GM23248 (cell line): ENCODE data around the gene PAPLN. TPM values are rescaled to one million over a fixed set of nuclear protein-coding genes. Genes with fewer than 3 reads are reported as not detected.
A peak's percentile ranks its signal among the peaks of the same experiment; 100 is the strongest.

Experiments used
- DNase-seq: peaks from one replicate; pipeline ENCODE4 v3.0.0-alpha.2; 2015
- H2AFZ ChIP-seq: fragments of 200-600 bp; sonication (generic); 2 replicates; pipeline ENCODE4 v1.6.1; 2016; ENCODE audit warnings: antibody characterized with exemption
- H3F3A ChIP-seq: fragments of 200-600 bp; sonication (generic); 2 replicates; pipeline ENCODE4 v1.6.1; 2016; ENCODE audit warnings: mild to moderate bottlenecking, antibody characterized with exemption, mixed run types; ENCODE audit not compliant: insufficient read depth
- H3K27ac ChIP-seq: fragments of 200-600 bp; sonication (generic); 2 replicates; pipeline ENCODE4 v1.5.1; 2016; ENCODE audit warnings: mild to moderate bottlenecking
- H3K27me3 ChIP-seq: fragments of 200-600 bp; sonication (generic); replicated peaks from 2 replicates; pipeline ENCODE4 v1.6.1; 2016; ENCODE audit warnings: mild to moderate bottlenecking; ENCODE audit not compliant: insufficient read depth
- H3K36me3 ChIP-seq: fragments of 200-600 bp; sonication (generic); 2 replicates; pipeline ENCODE4 v1.6.1; 2016; ENCODE audit warnings: low read depth, mild to moderate bottlenecking
- H3K4me1 ChIP-seq: fragments of 200-600 bp; sonication (generic); 2 replicates; pipeline ENCODE4 v1.6.1; 2016; ENCODE audit warnings: mild to moderate bottlenecking; ENCODE audit not compliant: insufficient read depth
- H3K4me2 ChIP-seq: fragments of 200-600 bp; sonication (generic); one replicate; pipeline ENCODE4 v1.6.1; 2016; ENCODE audit warnings: mild to moderate bottlenecking; ENCODE audit not compliant: unreplicated experiment
- H3K4me3 ChIP-seq: fragments of 200-600 bp; sonication (generic); 2 replicates; pipeline ENCODE4 v1.5.1; 2016; ENCODE audit warnings: mild to moderate bottlenecking
- H3K79me2 ChIP-seq: fragments of 200-600 bp; sonication (generic); 2 replicates; pipeline ENCODE4 v1.6.1; 2016; ENCODE audit warnings: mild to moderate bottlenecking; ENCODE audit not compliant: insufficient read depth
- H3K9ac ChIP-seq: fragments of 200-600 bp; sonication (generic); 2 replicates; pipeline ENCODE4 v1.6.1; 2016; ENCODE audit warnings: mild to moderate bottlenecking
- H3K9me2 ChIP-seq: fragments of 200-600 bp; sonication (generic); 2 replicates; pipeline ENCODE4 v1.6.1; 2016; ENCODE audit warnings: mixed run types, mild to moderate bottlenecking, moderate library complexity; ENCODE audit not compliant: insufficient read depth
- H3K9me3 ChIP-seq: fragments of 200-600 bp; sonication (generic); one replicate; pipeline ENCODE4 v1.6.1; 2017; ENCODE audit warnings: low read depth
- H4K20me1 ChIP-seq: fragments of 200-600 bp; sonication (generic); 2 replicates; pipeline ENCODE4 v1.6.0; 2016; ENCODE audit not compliant: insufficient read depth
- EZH2 ChIP-seq: fragments of 200-600 bp; sonication (generic); IDR thresholded peaks from 2 replicates; pipeline ENCODE4 v1.6.1; 2018; ENCODE audit warnings: antibody characterized with exemption, mild to moderate bottlenecking; ENCODE audit not compliant: insufficient read depth, poor library complexity, severe bottlenecking
- EZH2phosphoT487 ChIP-seq: fragments of 200-600 bp; sonication (generic); IDR thresholded peaks from 2 replicates; pipeline ENCODE4 v1.6.1; 2018; ENCODE audit warnings: antibody characterized with exemption, moderate library complexity, mild to moderate bottlenecking, low read depth; ENCODE audit not compliant: insufficient read depth
- WGBS, 2 experiments: methylation state at CpG; one replicate each; pipeline ENCODE4 v1.1.6; 2015 to 2017; ENCODE audit warnings: low lambda C conversion rate in 2 of 2, low coverage in 1 of 2; ENCODE audit errors: missing lambda C conversion rate in 2 of 2; 5-methylcytosine and 5-hydroxymethylcytosine counted together
- in situ Hi-C: fragments of 300-500 bp; cut with MboI; formaldehyde crosslinking; loops from 2 replicates; pipeline ENCODE4 v1.15.0; 2020
- polyA plus RNA-seq: library from polyadenylated mRNA; unstranded; fragments of >200 nt; fragmentation: Nextera tagmentation; extraction: Ambion mirVana; gene quantifications from 2 replicates; pipeline ENCODE4 v1.2.1, GENCODE V29; 2016
- total RNA-seq: library from RNA; depleted of rRNA; stranded (reverse); fragments of >200 nt; shearing (Covaris generic); gene quantifications from 2 replicates; pipeline ENCODE4 v1.2.3, GENCODE V29; 2014; rRNA removed

Gene PAPLN, protein sequence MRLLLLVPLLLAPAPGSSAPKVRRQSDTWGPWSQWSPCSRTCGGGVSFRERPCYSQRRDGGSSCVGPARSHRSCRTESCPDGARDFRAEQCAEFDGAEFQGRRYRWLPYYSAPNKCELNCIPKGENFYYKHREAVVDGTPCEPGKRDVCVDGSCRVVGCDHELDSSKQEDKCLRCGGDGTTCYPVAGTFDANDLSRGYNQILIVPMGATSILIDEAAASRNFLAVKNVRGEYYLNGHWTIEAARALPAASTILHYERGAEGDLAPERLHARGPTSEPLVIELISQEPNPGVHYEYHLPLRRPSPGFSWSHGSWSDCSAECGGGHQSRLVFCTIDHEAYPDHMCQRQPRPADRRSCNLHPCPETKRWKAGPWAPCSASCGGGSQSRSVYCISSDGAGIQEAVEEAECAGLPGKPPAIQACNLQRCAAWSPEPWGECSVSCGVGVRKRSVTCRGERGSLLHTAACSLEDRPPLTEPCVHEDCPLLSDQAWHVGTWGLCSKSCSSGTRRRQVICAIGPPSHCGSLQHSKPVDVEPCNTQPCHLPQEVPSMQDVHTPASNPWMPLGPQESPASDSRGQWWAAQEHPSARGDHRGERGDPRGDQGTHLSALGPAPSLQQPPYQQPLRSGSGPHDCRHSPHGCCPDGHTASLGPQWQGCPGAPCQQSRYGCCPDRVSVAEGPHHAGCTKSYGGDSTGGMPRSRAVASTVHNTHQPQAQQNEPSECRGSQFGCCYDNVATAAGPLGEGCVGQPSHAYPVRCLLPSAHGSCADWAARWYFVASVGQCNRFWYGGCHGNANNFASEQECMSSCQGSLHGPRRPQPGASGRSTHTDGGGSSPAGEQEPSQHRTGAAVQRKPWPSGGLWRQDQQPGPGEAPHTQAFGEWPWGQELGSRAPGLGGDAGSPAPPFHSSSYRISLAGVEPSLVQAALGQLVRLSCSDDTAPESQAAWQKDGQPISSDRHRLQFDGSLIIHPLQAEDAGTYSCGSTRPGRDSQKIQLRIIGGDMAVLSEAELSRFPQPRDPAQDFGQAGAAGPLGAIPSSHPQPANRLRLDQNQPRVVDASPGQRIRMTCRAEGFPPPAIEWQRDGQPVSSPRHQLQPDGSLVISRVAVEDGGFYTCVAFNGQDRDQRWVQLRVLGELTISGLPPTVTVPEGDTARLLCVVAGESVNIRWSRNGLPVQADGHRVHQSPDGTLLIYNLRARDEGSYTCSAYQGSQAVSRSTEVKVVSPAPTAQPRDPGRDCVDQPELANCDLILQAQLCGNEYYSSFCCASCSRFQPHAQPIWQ
- 0.22 and 1.0 TPM in 2 replicates for total RNA-seq
- 0.51 and 0.98 TPM in 2 replicates for polyA plus RNA-seq

DNA sequence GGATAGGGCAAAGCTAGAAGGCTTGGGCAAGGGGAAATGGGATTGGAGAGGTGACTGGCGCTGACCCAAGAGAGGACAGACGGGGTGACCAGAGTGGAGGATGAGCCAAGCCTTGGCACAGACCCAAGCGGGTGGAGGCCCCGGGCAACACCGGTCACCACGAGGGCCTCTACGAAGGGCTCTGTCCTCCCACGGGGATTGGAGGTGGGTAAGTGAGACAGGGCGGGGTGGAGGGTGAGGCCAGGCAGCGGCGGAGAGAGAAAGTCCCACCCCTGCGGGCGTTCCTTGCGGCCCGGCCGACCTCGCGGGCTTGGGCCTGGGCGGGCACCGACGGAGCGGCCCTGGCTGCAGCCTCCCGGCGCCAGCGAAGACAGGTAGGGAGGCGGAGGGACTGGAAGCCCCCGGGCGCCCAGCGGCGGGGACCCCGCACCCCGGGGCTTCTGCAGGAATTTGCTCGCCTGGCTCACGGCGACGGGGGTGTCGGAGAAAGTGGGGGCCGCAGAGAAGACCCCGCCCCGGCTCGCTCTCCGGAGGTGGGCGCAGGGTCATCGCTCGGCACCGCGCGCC lies at the start of gene PAPLN:
Gene PAPLN (plus strand): TSS at position 288 of the 567 bp plus-strand sequence. CDS start 2,273 bp downstream, outside the sequence.
- Histone ChIP-seq H3K36me3 (no peaks in the 10 kb centered on the region), H3K4me3 (peak within 1 kb of the TSS; percentile 57), H3K9me3 (no peaks in the 10 kb centered on the region), H3K27ac (no peak within 1 kb of the TSS), H3K9me2 (no peaks in the 10 kb centered on the region), H3K9ac (no peak within 1 kb of the TSS), H3K4me2 (peak within 1 kb of the TSS; percentile 81), H3K4me1 (peaks cover 17% of the 10 kb centered on the region), H4K20me1 (no peaks in the 10 kb centered on the region), H3K79me2 (no peaks in the 10 kb centered on the region), H3K27me3 (peaks cover 38% of the 10 kb centered on the region), H3F3A (peaks cover 12% of the 10 kb centered on the region), H2AFZ (peak within 1 kb of the TSS; percentile 62)
- in situ Hi-C loops: no loop called here
- TF ChIP-seq EZH2 (no peak), EZH2phosphoT487 (no peak)
- 1 to 3% methylated on average over 25 to 46 of the region's 48 CpGs for WGBS, 2 experiments
- DNase-seq: peak; percentile 43

DNA sequence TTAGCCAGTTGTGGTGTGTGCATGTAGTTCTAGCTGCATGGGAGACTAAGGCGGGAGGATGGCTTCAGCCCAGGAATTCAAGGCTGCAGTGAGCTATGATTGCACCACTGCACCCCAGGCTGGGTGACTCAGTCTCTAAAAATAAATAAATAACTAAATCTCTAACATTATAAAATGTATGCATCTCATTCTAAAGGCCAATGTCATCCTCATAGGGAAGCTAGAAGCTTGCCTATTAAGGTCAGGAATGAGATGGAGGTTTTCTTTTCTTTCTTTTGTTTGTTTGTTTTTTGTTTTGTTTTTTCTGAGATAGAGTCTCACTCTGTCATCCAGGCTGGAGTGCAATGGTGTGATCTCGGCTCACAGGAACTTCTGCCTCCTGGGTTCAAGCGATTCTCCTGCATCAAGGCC lies 48.8 kb upstream of the PAPLN start:
- H3K4me1 ChIP-seq: peaks cover 15% of the 10 kb centered on the region
- H3K4me2 ChIP-seq: no peak overlapping the region
- no peaks in the 10 kb centered on the region for H4K20me1 ChIP-seq
- H3K36me3 ChIP-seq: peaks cover 29% of the 10 kb centered on the region
- DNase-seq: peak; percentile 69
- H3K79me2 ChIP-seq: no peaks in the 10 kb centered on the region
- no peak for TF ChIP-seq EZH2
- TF ChIP-seq EZH2phosphoT487: no peak
- 83 to 92% methylated on average over 3 of the region's 3 CpGs for WGBS, 2 experiments
- no peaks in the 10 kb centered on the region for H3K9me3 ChIP-seq
- in situ Hi-C loops: no loop called here
- no peak overlapping the region for H3K4me3 ChIP-seq
- H3K9me2 ChIP-seq: no peaks in the 10 kb centered on the region
- H2AFZ ChIP-seq: no peak overlapping the region
- H3F3A ChIP-seq: 0 out of 2 replicates have a peak, but pooled peaks cover 8% of the 10 kb centered on the region
- 0 out of 2 replicates have a peak overlapping the region, but pooled peaks have one; percentile 11 for H3K27ac ChIP-seq
- no peak overlapping the region for H3K9ac ChIP-seq
- H3K27me3 ChIP-seq: no peaks in the 10 kb centered on the region

DNA sequence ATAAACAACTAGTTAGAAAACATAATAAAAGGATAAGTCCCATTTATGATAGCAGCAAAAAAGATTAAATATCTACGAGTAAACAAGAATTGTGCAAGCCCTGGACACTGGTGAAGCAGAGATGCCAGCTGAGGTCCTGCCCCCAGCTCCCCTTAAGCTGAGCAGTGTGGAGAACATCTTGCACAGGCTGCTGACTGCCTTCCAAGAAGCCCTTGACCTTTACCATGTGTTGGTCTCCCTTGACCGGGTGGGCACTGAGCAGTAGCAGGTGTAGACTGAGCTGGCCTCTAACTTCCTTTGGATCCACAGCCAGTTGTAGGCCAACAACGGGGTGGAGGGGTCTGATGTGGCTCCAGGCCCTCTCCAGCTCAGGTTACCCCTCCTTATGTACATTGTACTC lies 47.7 kb upstream of the PAPLN start:
- peaks cover 40% of the 10 kb centered on the region for H3K36me3 ChIP-seq
- 77 to 83% methylated on average over 3 of the region's 3 CpGs for WGBS, 2 experiments
- no peaks in the 10 kb centered on the region for H3K27me3 ChIP-seq
- no peaks in the 10 kb centered on the region for H3K9me2 ChIP-seq
- no peak overlapping the region for H2AFZ ChIP-seq
- no peak overlapping the region for H3K9ac ChIP-seq
- peaks cover 15% of the 10 kb centered on the region for H3K4me1 ChIP-seq
- 0 out of 2 replicates have a peak, but pooled peaks cover 8% of the 10 kb centered on the region for H3F3A ChIP-seq
- TF ChIP-seq EZH2 (no peak), EZH2phosphoT487 (no peak)
- in situ Hi-C loops: no loop called here
- no peaks in the 10 kb centered on the region for H3K79me2 ChIP-seq
- no peak overlapping the region for H3K4me3 ChIP-seq
- DNase-seq: no peak
- H4K20me1 ChIP-seq: no peaks in the 10 kb centered on the region
- H3K27ac ChIP-seq: no peak overlapping the region
- no peak overlapping the region for H3K4me2 ChIP-seq
- H3K9me3 ChIP-seq: no peaks in the 10 kb centered on the region
